ENCODE data around the gene SSR3. TPM values are rescaled to one million over a fixed set of nuclear protein-coding genes. Genes with fewer than 3 reads are reported as not detected.

The SSR3 gene
- total and polyA plus RNA-seq, 9 of the 15 experiments (the other 6 are each of a cell fraction or from before 2014, with no cell fraction given) = 104 to 464 (median 307) TPM

- Histone ChIP-seq H3K9me1 (ENCODE audit: control insufficient read depth, insufficient read depth, low read length) (no peaks in the 10 kb centered on the region), H2AFZ (ENCODE audit: low read depth, low read length) (peak overlapping the region; percentile 49; the same call in 1 of the 2 replicates), H3K27ac (ENCODE audit: extremely low read depth, low read depth, low read length) (no peak overlapping the region), H3K27me3 (ENCODE audit: control insufficient read depth in 2 of 2, insufficient read depth in 2 of 2, low read length in 2 of 2) (no peaks in the 10 kb centered on the region), H3K36me3 (ENCODE audit: control insufficient read depth, insufficient read depth, low read length) (no peaks in the 10 kb centered on the region), H3K4me3 (no peak overlapping the region), H3K9me3 (replicated peaks; ENCODE audit: control insufficient read depth, insufficient read depth, low read depth, low read length) (no peaks in the 10 kb centered on the region), H3K4me2 (ENCODE audit: insufficient read depth, low read length) (peak overlapping the region; percentile 29), H3K9ac (ENCODE audit: insufficient read depth in 1 of 2, low read depth in 2 of 2, low read length in 2 of 2) (0 out of 4 replicates have a peak overlapping the region, but pooled peaks of 1 of the 2 experiments have one; percentile 11), H3K4me1 (replicated peaks in 1 of 2; ENCODE audit: control insufficient read depth in 2 of 2, insufficient read depth in 2 of 2, low read length in 2 of 2) (peaks cover 0 to 33% of the 10 kb centered on the region in 2 experiments; a peak in 3 of 5 replicates), H4K20me1 (replicated peaks; ENCODE audit: control insufficient read depth, insufficient read depth, low read length) (no peaks in the 10 kb centered on the region), H3K79me2 (ENCODE audit: control insufficient read depth, insufficient read depth, low read length) (no peaks in the 10 kb centered on the region)
- FAIRE-seq (peak; percentile 74), ATAC-seq (peak; percentile 68), DNase-seq (ENCODE audit: extremely low read depth in 1 of 4, low spot score in 3 of 4) (peak in 2 of 4 experiments; percentile 20 to 40)
- CTCF ChIA-PET (ENCODE audit: low intra/inter-chr PET ratio) = interaction anchor here (0.5 kb wide), 1 partner anchor 190 kb away, joined by 3 read pairs; no protein-coding TSS in a partner anchor
- in situ Hi-C loops (cut with MboI) (no loop called here), intact Hi-C loops (cut with micrococcal nuclease) (no loop called here)
- WGBS (ENCODE audit: insufficient coverage, low coverage, missing lambda C conversion rate) = 0% methylated on average over 3 of the region's 3 CpGs
- POLR2A ChIA-PET = no interaction called here
- no TSS peak for BruUV-seq (replicated peaks)
- TF ChIP-seq CBFA2T3 (IDR thresholded peaks at IDR 0.05) (peak; percentile 68), SPI1 (IDR thresholded peaks at IDR 0.05; ENCODE audit: borderline replicate concordance, low read depth, low read length) (peak; percentile 77; the same call in 1 of the 2 replicates), MAFK (IDR thresholded peaks at IDR 0.05; ENCODE audit: low read length) (no peak), ARID1B (IDR thresholded peaks at IDR 0.05) (peak; percentile 79), TAL1 (IDR thresholded peaks at IDR 0.05) (peak; percentile 47), CBX2 (IDR thresholded peaks at IDR 0.05; ENCODE audit: insufficient read depth, low read length, poor library complexity, severe bottlenecking) (no peak), ASH1L (IDR thresholded peaks at IDR 0.05; ENCODE audit: borderline replicate concordance, low read depth, partially characterized antibody) (no peak), EP300 (IDR thresholded peaks at IDR 0.05; ENCODE audit: low read length) (peak; percentile 57; the same call in 1 of the 2 replicates), TCF3 (CRISPR knock-in tag; IDR thresholded peaks at IDR 0.05) (peak; percentile 70), NCOR1 (IDR thresholded peaks at IDR 0.05) (peak; percentile 41; the same call in 1 of the 2 replicates), PATZ1 (CRISPR knock-in tag; IDR thresholded peaks at IDR 0.05; ENCODE audit: borderline replicate concordance) (no peak), SOX6 (IDR thresholded peaks at IDR 0.05) (no peak), ZNF785 (CRISPR knock-in tag; IDR thresholded peaks at IDR 0.05) (no peak), L3MBTL2 (IDR thresholded peaks at IDR 0.05) (peak; percentile 12; the same call in 1 of the 2 replicates), SMARCA4 (IDR thresholded peaks at IDR 0.05) (peak; percentile 60; the same call in 1 of the 2 replicates), ZNF165 (CRISPR knock-in tag; IDR thresholded peaks at IDR 0.05; ENCODE audit: borderline replicate concordance) (no peak)
- TF ChIP-seq, protein P1, sequence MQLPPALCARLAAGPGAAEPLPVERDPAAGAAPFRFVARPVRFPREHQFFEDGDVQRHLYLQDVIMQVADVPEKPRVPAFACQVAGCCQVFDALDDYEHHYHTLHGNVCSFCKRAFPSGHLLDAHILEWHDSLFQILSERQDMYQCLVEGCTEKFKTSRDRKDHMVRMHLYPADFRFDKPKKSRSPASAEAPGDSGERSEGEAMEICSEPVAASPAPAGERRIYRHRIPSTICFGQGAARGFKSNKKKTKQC (CRISPR knock-in tag; IDR thresholded peaks at IDR 0.05) = no peak
- TF ChIP-seq, protein P2, sequence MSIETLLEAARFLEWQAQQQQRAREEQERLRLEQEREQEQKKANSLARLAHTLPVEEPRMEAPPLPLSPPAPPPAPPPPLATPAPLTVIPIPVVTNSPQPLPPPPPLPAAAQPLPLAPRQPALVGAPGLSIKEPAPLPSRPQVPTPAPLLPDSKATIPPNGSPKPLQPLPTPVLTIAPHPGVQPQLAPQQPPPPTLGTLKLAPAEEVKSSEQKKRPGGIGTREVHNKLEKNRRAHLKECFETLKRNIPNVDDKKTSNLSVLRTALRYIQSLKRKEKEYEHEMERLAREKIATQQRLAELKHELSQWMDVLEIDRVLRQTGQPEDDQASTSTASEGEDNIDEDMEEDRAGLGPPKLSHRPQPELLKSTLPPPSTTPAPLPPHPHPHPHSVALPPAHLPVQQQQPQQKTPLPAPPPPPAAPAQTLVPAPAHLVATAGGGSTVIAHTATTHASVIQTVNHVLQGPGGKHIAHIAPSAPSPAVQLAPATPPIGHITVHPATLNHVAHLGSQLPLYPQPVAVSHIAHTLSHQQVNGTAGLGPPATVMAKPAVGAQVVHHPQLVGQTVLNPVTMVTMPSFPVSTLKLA (conservative IDR thresholded peaks at IDR 0.05) = peak in 1 of 2 experiments; percentile 14; a peak in 1 of 4 replicates
- TF ChIP-seq, protein P3, sequence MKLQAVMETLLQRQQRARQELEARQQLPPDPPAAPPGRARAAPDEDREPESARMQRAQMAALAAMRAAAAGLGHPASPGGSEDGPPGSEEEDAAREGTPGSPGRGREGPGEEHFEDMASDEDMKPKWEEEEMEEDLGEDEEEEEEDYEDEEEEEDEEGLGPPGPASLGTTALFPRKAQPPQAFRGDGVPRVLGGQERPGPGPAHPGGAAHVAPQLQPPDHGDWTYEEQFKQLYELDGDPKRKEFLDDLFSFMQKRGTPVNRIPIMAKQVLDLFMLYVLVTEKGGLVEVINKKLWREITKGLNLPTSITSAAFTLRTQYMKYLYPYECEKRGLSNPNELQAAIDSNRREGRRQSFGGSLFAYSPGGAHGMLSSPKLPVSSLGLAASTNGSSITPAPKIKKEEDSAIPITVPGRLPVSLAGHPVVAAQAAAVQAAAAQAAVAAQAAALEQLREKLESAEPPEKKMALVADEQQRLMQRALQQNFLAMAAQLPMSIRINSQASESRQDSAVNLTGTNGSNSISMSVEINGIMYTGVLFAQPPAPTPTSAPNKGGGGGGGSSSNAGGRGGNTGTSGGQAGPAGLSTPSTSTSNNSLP (IDR thresholded peaks at IDR 0.05; ENCODE audit: borderline replicate concordance, low read depth, low read length) = peak; percentile 72; the same call in 1 of the 2 replicates
Measured at GRCh38 chr3:156491192-156491591, 63.7 kb downstream of the SSR3 start.
